ENCODE results near the gene IFIT1B.

The IFIT1B gene

GRCh38 chr10:89391907-89392756 lies 14.3 kb downstream of the IFIT1B start, which contains the start of gene IFIT1:
TSS of gene IFIT1 (plus strand) at chr10:89392623. CDS start at chr10:89392713, 90 bp downstream.
- no peak for TF ChIP-seq CTCF (IDR thresholded peaks at IDR 0.05; ENCODE audit: low read depth, low read length, missing control alignments)
- H3K4me3 ChIP-seq (replicated peaks; ENCODE audit: low read depth, low read length): peak within 1 kb of the TSS; percentile 55

GRCh38 chr10:89392974-89393373 lies 15.1 kb downstream of the IFIT1B start:
- TF ChIP-seq CTCF (IDR thresholded peaks at IDR 0.05; ENCODE audit: low read depth, low read length, missing control alignments): no peak
- H3K4me3 ChIP-seq (replicated peaks; ENCODE audit: low read depth, low read length): peak overlapping the region; percentile 55

More at GRCh38 chr10:89391907-89392756, 14.3 kb downstream of the IFIT1B start, which contains the start of gene IFIT1:
- peak; percentile 87 for DNase-seq (ENCODE audit: extremely low read depth, low read depth)

GRCh38 chr10:89393898-89394297 lies 16.0 kb downstream of the IFIT1B start:
- no peak for TF ChIP-seq CTCF (IDR thresholded peaks at IDR 0.05; ENCODE audit: low read depth, low read length, missing control alignments)
- H3K4me3 ChIP-seq (replicated peaks; ENCODE audit: low read depth, low read length): no peak overlapping the region; the same call in 1 of the 2 replicates
- DNase-seq (ENCODE audit: extremely low read depth, low read depth): no peak

More at GRCh38 chr10:89392974-89393373, 15.1 kb downstream of the IFIT1B start:
- DNase-seq (ENCODE audit: extremely low read depth, low read depth): no peak

GRCh38 chr10:89395141-89395540 lies 17.3 kb downstream of the IFIT1B start:
- DNase-seq (ENCODE audit: extremely low read depth, low read depth): no peak
- no peak for TF ChIP-seq CTCF (IDR thresholded peaks at IDR 0.05; ENCODE audit: low read depth, low read length, missing control alignments)
- H3K4me3 ChIP-seq (replicated peaks; ENCODE audit: low read depth, low read length): no peak overlapping the region

- H3K4me3 ChIP-seq (replicated peaks; ENCODE audit: low read depth, low read length): no peak overlapping the region
- no peak for TF ChIP-seq CTCF (IDR thresholded peaks at IDR 0.05; ENCODE audit: low read depth, low read length, missing control alignments)
- no peak for DNase-seq (ENCODE audit: extremely low read depth, low read depth)
These were observed 20.3 kb downstream of the IFIT1B start for GRCh38 chr10:89398003-89398749.

GRCh38 chr10:89399956-89400355 lies 22.1 kb downstream of the IFIT1B start:
- no peak for TF ChIP-seq CTCF (IDR thresholded peaks at IDR 0.05; ENCODE audit: low read depth, low read length, missing control alignments)
- no peak overlapping the region for H3K4me3 ChIP-seq (replicated peaks; ENCODE audit: low read depth, low read length)
- no peak for DNase-seq (ENCODE audit: extremely low read depth, low read depth)
